ENCODE results near the gene ATP5F1E. TPM values are rescaled to one million over a fixed set of nuclear protein-coding genes. Genes with fewer than 3 reads are reported as not detected.

ATP5F1E gene
- total RNA-seq, 4 donors from 2014 or later, result 11.6 to 35.5 (median 26.0) TPM

GRCh38 chr20:59003836-59004492 lies 28.2 kb downstream of the ATP5F1E start:
- H3K9me3 ChIP-seq, result no peaks in the 10 kb centered on the region
- no peaks in the 10 kb centered on the region for H3K27me3 ChIP-seq
- H3K4me3 ChIP-seq, result peak overlapping the region in 2 of 4 donors; percentile 73 to 85
- WGBS, 2 donors, result 80 to 81% methylated on average over 16 of the region's 16 CpGs
- H3K4me1 ChIP-seq, result peaks cover 24 to 55% (median 31%) of the 10 kb centered on the region in 3 donors
- peaks cover 4 to 44% (median 8%) of the 10 kb centered on the region in 3 donors for H3K36me3 ChIP-seq
- no peak for DNase-seq
- intact Hi-C loops (cut with DNase I), result no loop called here
- H3K27ac ChIP-seq, result peak overlapping the region in 3 of 4 donors; percentile 86 to 90 (median 87)
- no peak for TF ChIP-seq CTCF (IDR thresholded peaks at IDR 0.05)
- TF ChIP-seq POLR2A (IDR thresholded peaks at IDR 0.05), result no peak

DNA sequence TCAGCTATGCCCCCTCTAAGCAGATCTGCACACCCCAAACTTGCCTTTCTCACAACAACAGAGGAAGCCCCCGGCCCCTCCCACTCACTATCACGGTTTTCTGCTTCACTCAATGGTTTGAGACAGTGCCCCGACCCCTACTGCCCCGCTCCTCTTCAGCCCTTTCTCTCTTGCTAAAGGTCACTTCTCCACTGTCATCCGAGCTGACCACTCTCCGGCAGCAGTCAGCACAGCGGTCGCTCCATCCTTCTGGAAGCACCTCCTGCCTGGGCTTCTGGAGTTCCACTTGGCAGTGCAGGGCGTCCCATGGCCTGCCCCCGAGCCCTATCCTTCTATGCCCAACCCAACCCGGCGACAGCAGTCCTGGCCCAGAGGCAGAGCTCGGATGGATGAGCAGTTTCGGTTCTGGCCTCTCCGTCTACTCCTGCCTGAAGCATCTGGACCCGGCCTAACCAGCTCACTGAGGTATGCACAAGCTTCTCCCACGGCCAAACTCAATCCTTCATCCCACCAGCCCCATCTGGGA lies 29.2 kb downstream of the ATP5F1E start:
- no peaks in the 10 kb centered on the region for H3K9me3 ChIP-seq
- no peak overlapping the region for H3K4me3 ChIP-seq
- 82 to 84% methylated on average over 12 to 14 of the region's 17 CpGs for WGBS, 2 donors
- DNase-seq, result no peak
- intact Hi-C loops (cut with DNase I), result no loop called here
- H3K27me3 ChIP-seq, result no peaks in the 10 kb centered on the region
- peaks cover 24 to 53% (median 31%) of the 10 kb centered on the region in 3 donors for H3K4me1 ChIP-seq
- H3K27ac ChIP-seq, result peak overlapping the region in 1 of 4 donors; percentile 22
- TF ChIP-seq POLR2A (IDR thresholded peaks at IDR 0.05) (no peak), CTCF (IDR thresholded peaks at IDR 0.05) (no peak)
- H3K36me3 ChIP-seq, result peaks cover 4 to 54% (median 8%) of the 10 kb centered on the region in 3 donors

- intact Hi-C loops (cut with DNase I), result no loop called here
- peaks cover 4 to 60% (median 10%) of the 10 kb centered on the region in 3 donors for H3K36me3 ChIP-seq
These were observed 29.7 kb downstream of the ATP5F1E start for GRCh38 chr20:59002388-59002787.

GRCh38 chr20:59001449-59002171 lies 30.5 kb downstream of the ATP5F1E start:
- 85 to 86% methylated on average over 4 to 20 of the region's 27 CpGs for WGBS, 2 donors
- Histone ChIP-seq H3K9me3 (no peaks in the 10 kb centered on the region), H3K4me1 (peaks cover 17 to 40% (median 25%) of the 10 kb centered on the region in 3 donors), H3K27ac (no peak overlapping the region), H3K4me3 (no peak overlapping the region), H3K36me3 (peaks cover 4 to 68% (median 13%) of the 10 kb centered on the region in 3 donors), H3K27me3 (no peaks in the 10 kb centered on the region)
- DNase-seq, result no peak
- intact Hi-C loops (cut with DNase I), result no loop called here
- TF ChIP-seq POLR2A (IDR thresholded peaks at IDR 0.05), result no peak
- TF ChIP-seq CTCF (IDR thresholded peaks at IDR 0.05), result no peak

More at GRCh38 chr20:59002388-59002787, 29.7 kb downstream of the ATP5F1E start:
- DNase-seq, result no peak
- H3K27me3 ChIP-seq, result no peaks in the 10 kb centered on the region
- no peak overlapping the region for H3K4me3 ChIP-seq
- TF ChIP-seq CTCF (IDR thresholded peaks at IDR 0.05), result no peak
- TF ChIP-seq POLR2A (IDR thresholded peaks at IDR 0.05), result no peak
- H3K27ac ChIP-seq, result no peak overlapping the region
- H3K9me3 ChIP-seq, result no peaks in the 10 kb centered on the region
- H3K4me1 ChIP-seq, result peaks cover 19 to 47% (median 25%) of the 10 kb centered on the region in 3 donors
- WGBS, 2 donors, result 95 to 96% methylated on average over 7 of the region's 8 CpGs

DNA sequence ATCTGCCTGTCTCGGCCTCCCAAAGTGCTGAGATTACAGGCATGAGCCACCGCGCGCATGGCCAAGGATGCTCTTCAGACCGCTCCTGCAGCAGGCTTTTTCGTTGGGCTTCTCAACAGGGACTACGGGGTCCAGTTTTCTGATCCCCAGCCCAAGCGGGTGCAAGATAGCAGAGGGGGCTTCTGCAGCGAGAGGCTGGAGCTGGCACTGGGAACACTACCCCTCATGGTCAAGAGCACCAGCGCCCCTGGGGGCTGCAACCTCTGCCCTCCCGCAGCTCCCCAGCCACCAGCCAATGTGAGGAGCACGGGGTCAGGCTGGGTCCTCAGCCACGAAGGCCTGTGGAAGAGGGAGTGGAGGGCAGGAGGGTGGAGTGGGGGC lies 31.1 kb downstream of the ATP5F1E start:
- no peak overlapping the region for H3K4me3 ChIP-seq
- no peaks in the 10 kb centered on the region for H3K9me3 ChIP-seq
- peaks cover 7 to 73% (median 13%) of the 10 kb centered on the region in 3 donors for H3K36me3 ChIP-seq
- no peak overlapping the region for H3K27ac ChIP-seq
- intact Hi-C loops (cut with DNase I), result no loop called here
- H3K4me1 ChIP-seq, result peaks cover 11 to 35% (median 20%) of the 10 kb centered on the region in 3 donors
- H3K27me3 ChIP-seq, result no peaks in the 10 kb centered on the region
- TF ChIP-seq POLR2A (IDR thresholded peaks at IDR 0.05) (no peak), CTCF (IDR thresholded peaks at IDR 0.05) (no peak)
- DNase-seq, result no peak
- 84% methylated on average over 3 of the region's 13 CpGs; no CpG with 5 or more reads in 1 of the 2 donors for WGBS, 2 donors

All from esophagus squamous epithelium (tissue), 5 donors.